AG09319 (cell line): Measurements from ENCODE around the gene MARCHF9.
A peak's percentile ranks its signal among the peaks of the same experiment; 100 is the strongest.

ENCODE experiments used
- DNase-seq: peaks from one replicate; pipeline ENCODE4 v3.0.0-alpha.2; 2010; ENCODE audit warnings: low read depth; ENCODE audit errors: extremely low read depth
- CTCF ChIP-seq: IDR thresholded peaks from 2 replicates; pipeline ENCODE4 v1.5.1; 2011; ENCODE audit warnings: low read depth, mild to moderate bottlenecking, inconsistent platforms, low read length, moderate library complexity

MARCHF9 gene

GRCh38 chr12:57793920-57794319, 39.0 kb downstream of the MARCHF9 start:
- DNase-seq: no peak
- TF ChIP-seq CTCF: no peak

- no peak for DNase-seq
- no peak for TF ChIP-seq CTCF
Observed at GRCh38 chr12:57795354-57795753, 40.5 kb downstream of the MARCHF9 start.

GRCh38 chr12:57796996-57797395, 42.1 kb downstream of the MARCHF9 start:
- TF ChIP-seq CTCF: no peak
- no peak for DNase-seq

- no peak for DNase-seq
- TF ChIP-seq CTCF: no peak
Observed at GRCh38 chr12:57797933-57798332, 43.0 kb downstream of the MARCHF9 start.

GRCh38 chr12:57800965-57801364, 46.1 kb downstream of the MARCHF9 start:
- DNase-seq: no peak
- TF ChIP-seq CTCF: no peak

- DNase-seq: no peak
- TF ChIP-seq CTCF: no peak
Observed at GRCh38 chr12:57802607-57803006, 47.7 kb downstream of the MARCHF9 start.

DNA sequence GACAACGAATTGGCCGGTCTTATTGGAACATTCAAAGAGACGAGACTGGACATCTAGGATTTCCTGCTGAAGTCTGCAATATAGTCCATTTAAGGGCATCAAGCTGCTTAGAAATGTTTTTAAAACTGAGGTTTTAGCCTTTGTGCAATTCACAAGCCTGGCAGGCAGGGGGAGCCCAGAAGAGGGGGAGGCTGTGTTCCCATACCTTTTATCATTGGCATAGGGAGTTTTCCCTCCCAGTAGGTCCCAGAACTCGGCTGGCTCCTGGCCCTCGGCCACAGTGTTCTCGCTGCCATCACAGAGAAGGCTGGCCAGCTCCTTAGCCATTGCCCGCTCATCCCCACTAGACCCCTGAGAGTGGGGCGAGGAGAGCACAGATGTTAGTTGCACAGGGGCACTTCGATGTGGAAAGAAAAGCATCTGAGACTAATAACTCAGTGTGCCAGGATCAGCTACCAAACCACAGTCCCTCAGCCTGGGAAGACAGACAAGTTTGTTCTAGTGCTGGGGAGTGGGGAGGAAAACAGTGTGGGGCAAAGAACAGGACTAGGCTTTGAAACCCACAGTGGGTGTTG, 48.5 kb downstream of the MARCHF9 start:
- no peak for DNase-seq

More for the DNA sequence above, 48.5 kb downstream of the MARCHF9 start:
- TF ChIP-seq CTCF: peak; percentile 81
